Thyroid gland (tissue), 4 donors: ENCODE data around the gene S100A7. TPM values are rescaled to one million over a fixed set of nuclear protein-coding genes. Genes with fewer than 3 reads are reported as not detected.

ENCODE experiments used
- DNase-seq, 2 donors: peaks; one replicate each; pipeline ENCODE4 v3.0.0-alpha.2; 2019
- H3K27ac ChIP-seq, 3 donors: fragments of 200-600 bp; sonication (generic); 1 replicate in 2 of 3; 2 replicates in 1 of 3; pipeline ENCODE4 v1.5.1; 2016 to 2019; ENCODE audit warnings: mild to moderate bottlenecking in 1 of 3, moderate library complexity in 1 of 3
- H3K27me3 ChIP-seq: fragments of 200-600 bp; sonication (generic); one replicate; pipeline ENCODE4 v1.5.1; 2019
- H3K36me3 ChIP-seq, 2 donors: fragments of 200-600 bp; sonication (generic); one replicate each; pipeline ENCODE4 v1.5.1; 2016 to 2019
- H3K4me1 ChIP-seq, 2 donors: fragments of 200-600 bp; sonication (generic); one replicate each; pipeline ENCODE4 v1.5.1; 2017 to 2019
- H3K4me3 ChIP-seq, 3 donors: fragments of 200-600 bp; sonication (generic); replicated peaks in 1 of 3; 1 replicate in 2 of 3; 2 replicates in 1 of 3; pipeline ENCODE4 v1.5.1; 2016; ENCODE audit warnings: mild to moderate bottlenecking in 1 of 3
- H3K9me3 ChIP-seq: fragments of 200-600 bp; sonication (generic); one replicate; pipeline ENCODE4 v1.5.1; 2017
- POLR2A ChIP-seq, 2 donors: fragments of 450-650 bp; IDR thresholded peaks; one replicate each; pipeline ENCODE4 v1.6.1; 2017; ENCODE audit warnings: antibody characterized with exemption in 2 of 2, mild to moderate bottlenecking in 2 of 2, moderate library complexity in 1 of 2
- WGBS, 2 donors: methylation state at CpG; one replicate each; pipeline ENCODE4 v1.1.5; 2017; 5-methylcytosine and 5-hydroxymethylcytosine counted together
- intact Hi-C: fragments of 100-400 bp; cut with DNase I; formaldehyde crosslinking; loops from one replicate; pipeline ENCODE4 v1.15.1; 2023
- total RNA-seq, 4 donors: library from RNA; depleted of rRNA; stranded (reverse); fragments of >200 nt; gene quantifications; one replicate each; pipeline ENCODE4 v1.2.3, GENCODE V29; 2016
- TF ChIP-seq, protein P1 (sequence below), 6 experiments: fragments of 200-600 bp in 3 of 6; fragments of 450-650 bp in 3 of 6; sonication (generic) in 3 of 6; IDR thresholded peaks; one replicate each; pipeline ENCODE4 v1.5.1; 2016 to 2019; ENCODE audit warnings: antibody characterized with exemption in 6 of 6, mild to moderate bottlenecking in 2 of 6, inconsistent platforms in 1 of 6, moderate library complexity in 1 of 6

The S100A7 gene
- total RNA-seq, 4 donors from 2014 or later: not detected

DNA sequence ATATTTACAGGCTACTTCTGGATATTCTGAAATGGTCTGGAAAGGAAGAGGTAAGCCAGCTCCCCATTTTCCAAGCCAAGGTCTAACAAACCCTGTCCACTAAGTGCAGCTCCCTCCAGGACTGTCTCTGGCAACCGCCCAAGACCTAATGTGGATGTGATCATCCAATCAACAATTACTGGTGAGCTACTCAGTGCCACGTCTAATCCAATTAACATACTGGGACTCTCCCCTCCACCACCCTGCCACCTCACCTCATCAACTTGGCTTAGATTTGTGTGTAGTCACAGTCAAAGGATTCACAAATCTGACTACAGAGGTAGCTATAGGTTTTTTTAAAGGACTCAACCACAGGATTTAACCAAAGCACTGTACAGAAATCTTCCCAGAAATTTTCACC lies 25.4 kb upstream of the S100A7 start:
- H3K4me3 ChIP-seq: no peak overlapping the region
- peaks cover 0 to 7% of the 10 kb centered on the region in 2 donors for H3K4me1 ChIP-seq
- 56 to 63% methylated on average over 2 of the region's 2 CpGs for WGBS, 2 donors
- H3K9me3 ChIP-seq: no peaks in the 10 kb centered on the region
- TF ChIP-seq, protein P1, sequence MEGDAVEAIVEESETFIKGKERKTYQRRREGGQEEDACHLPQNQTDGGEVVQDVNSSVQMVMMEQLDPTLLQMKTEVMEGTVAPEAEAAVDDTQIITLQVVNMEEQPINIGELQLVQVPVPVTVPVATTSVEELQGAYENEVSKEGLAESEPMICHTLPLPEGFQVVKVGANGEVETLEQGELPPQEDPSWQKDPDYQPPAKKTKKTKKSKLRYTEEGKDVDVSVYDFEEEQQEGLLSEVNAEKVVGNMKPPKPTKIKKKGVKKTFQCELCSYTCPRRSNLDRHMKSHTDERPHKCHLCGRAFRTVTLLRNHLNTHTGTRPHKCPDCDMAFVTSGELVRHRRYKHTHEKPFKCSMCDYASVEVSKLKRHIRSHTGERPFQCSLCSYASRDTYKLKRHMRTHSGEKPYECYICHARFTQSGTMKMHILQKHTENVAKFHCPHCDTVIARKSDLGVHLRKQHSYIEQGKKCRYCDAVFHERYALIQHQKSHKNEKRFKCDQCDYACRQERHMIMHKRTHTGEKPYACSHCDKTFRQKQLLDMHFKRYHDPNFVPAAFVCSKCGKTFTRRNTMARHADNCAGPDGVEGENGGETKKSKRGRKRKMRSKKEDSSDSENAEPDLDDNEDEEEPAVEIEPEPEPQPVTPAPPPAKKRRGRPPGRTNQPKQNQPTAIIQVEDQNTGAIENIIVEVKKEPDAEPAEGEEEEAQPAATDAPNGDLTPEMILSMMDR (IDR thresholded peaks at IDR 0.05): no peak
- TF ChIP-seq POLR2A (IDR thresholded peaks at IDR 0.05): no peak
- H3K27me3 ChIP-seq: no peaks in the 10 kb centered on the region
- no peaks in the 10 kb centered on the region for H3K36me3 ChIP-seq
- no peak for DNase-seq
- intact Hi-C loops: no loop called here
- no peak overlapping the region for H3K27ac ChIP-seq

DNA sequence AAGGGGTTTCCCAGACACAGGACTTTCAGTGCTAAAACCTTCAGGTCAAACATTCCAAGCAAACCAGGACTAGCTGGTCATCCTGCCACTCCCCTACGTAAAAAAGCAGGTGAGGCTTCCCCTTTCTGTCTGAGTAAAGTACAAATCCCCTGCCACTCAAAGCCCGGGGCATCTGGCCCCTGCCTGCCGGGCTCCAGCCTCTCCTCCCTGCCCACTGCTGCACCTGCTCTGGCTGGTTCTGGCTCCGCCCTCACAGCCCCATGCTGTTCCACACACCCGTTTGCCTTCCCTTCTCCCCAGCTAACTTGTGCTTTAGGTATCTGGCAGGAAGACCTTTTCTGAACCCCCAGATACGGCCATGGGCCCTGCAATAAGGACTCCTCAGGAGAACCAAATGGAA lies 23.3 kb upstream of the S100A7 start:
- WGBS, 2 donors: 28 to 42% methylated on average over 6 of the region's 6 CpGs
- Histone ChIP-seq H3K27me3 (no peaks in the 10 kb centered on the region), H3K36me3 (no peaks in the 10 kb centered on the region), H3K9me3 (no peaks in the 10 kb centered on the region), H3K4me1 (peaks cover 0 to 4% of the 10 kb centered on the region in 2 donors), H3K27ac (no peak overlapping the region), H3K4me3 (no peak overlapping the region)
- TF ChIP-seq, protein P1 (IDR thresholded peaks at IDR 0.05): no peak
- no peak for TF ChIP-seq POLR2A (IDR thresholded peaks at IDR 0.05)
- intact Hi-C loops: no loop called here
- DNase-seq: no peak

DNA sequence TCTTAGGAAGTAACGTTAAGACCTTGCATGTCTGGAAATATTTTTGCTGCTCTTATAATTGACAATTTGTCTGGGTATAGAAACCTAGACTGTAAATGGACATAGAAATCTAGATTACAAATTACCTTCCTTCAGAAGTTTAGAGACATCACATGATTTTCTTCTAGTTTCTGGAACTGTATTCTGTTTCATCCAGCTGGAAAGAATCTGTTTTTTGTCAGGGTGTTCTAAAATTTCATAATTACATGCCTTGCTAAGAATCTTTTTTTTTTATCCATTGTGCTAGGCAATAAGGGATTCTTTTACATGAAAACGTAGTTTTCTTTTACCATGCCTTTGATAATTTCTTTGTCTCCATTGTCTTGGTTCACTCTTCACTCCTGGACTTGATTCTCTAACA lies 20.7 kb upstream of the S100A7 start:
- 41 to 50% methylated on average over 2 of the region's 2 CpGs for WGBS, 2 donors
- TF ChIP-seq POLR2A (IDR thresholded peaks at IDR 0.05): no peak
- TF ChIP-seq, protein P1 (IDR thresholded peaks at IDR 0.05): no peak
- no peaks in the 10 kb centered on the region for H3K27me3 ChIP-seq
- DNase-seq: no peak
- H3K4me1 ChIP-seq: no peaks in the 10 kb centered on the region
- H3K4me3 ChIP-seq: no peak overlapping the region
- no peaks in the 10 kb centered on the region for H3K36me3 ChIP-seq
- no peaks in the 10 kb centered on the region for H3K9me3 ChIP-seq
- intact Hi-C loops: no loop called here
- H3K27ac ChIP-seq: no peak overlapping the region

DNA sequence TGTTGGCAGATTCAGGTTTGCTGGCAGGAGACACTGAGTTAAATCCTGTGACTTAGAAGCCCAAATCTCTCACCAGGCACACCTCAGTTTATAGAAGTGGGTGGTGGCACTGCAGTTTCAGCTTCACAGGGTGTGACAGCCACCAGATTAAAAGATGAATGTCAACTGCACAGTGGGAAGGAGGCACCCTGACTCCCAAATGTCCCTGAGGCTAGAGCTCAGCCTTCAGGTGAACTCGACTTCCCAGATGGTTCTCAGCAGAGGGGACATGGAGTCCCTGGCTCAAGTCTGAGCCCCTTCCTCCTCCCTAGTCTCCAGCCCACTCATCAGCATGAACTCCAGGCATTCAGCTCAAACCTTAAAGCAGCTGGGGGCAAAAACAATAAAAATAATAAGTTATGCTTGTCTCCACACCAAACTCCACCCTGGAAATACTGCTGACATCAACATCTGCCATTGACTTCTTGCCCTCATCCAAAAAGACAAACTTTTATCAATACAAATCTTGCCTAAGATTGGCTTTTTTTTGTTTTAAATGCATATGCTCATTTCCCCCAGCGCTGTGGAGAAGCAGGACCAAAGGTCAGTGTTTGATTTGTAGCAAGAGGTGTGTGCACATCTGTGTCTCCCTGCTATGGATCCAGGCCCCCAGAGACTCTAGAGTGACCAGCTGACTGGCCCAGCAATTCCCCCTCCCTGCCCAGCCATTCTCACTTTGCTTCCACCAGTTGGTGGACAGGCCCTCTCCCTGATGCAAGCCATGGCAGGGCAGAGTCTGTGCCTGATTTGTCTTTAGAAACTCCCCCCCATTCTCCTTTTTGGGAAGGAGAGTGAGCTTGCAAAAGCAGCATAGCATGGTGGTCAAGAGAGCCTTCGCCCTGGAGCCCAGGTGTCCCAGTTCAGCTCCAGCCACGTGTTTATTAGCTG lies 18.5 kb upstream of the S100A7 start:
- no peak for DNase-seq
- no peak overlapping the region for H3K4me3 ChIP-seq
- H3K36me3 ChIP-seq: no peaks in the 10 kb centered on the region
- H3K9me3 ChIP-seq: no peaks in the 10 kb centered on the region
- intact Hi-C loops: no loop called here
- no peaks in the 10 kb centered on the region for H3K27me3 ChIP-seq
- H3K27ac ChIP-seq: no peak overlapping the region
- no peak for TF ChIP-seq POLR2A (IDR thresholded peaks at IDR 0.05)
- TF ChIP-seq, protein P1 (IDR thresholded peaks at IDR 0.05): no peak
- 61 to 62% methylated on average over 3 to 4 of the region's 4 CpGs for whole genome bisulfite sequencing, 2 donors
- H3K4me1 ChIP-seq: no peaks in the 10 kb centered on the region

DNA sequence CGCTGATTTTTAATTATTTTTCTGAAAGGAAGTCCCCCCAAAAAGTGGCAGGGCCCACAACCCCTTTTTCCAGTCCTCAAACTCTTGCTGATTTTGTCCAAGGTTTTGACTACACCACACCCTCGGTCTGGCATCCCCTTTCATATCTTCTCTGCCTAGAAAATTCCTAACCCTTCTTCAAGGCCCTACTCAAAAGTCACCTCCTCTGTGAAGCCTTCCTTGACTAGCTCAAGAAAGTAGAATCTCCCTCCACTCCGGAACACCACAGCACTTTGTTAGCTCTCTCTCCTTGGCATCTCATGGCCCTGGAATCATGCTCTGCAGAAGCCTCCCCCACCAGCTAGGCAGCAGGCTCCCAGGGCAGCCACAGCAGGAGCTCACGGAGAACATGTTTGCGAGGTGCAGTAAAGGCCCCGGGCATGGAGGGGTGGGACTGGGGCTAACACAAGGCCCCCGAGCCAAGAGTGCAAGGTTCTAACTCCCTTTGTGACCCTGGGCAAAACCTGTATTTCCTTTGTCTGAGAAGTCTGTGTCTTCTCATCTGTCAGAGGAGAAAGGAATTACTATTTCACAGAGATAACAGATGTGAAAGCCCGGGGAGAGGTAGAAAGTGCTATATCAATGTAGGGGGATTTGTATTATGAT lies 17.7 kb upstream of the S100A7 start:
- no peaks in the 10 kb centered on the region for H3K36me3 ChIP-seq
- H3K27ac ChIP-seq: no peak overlapping the region
- H3K4me3 ChIP-seq: no peak overlapping the region
- TF ChIP-seq POLR2A (IDR thresholded peaks at IDR 0.05): no peak
- TF ChIP-seq, protein P1 (IDR thresholded peaks at IDR 0.05): no peak
- intact Hi-C loops: no loop called here
- H3K4me1 ChIP-seq: no peaks in the 10 kb centered on the region
- no peaks in the 10 kb centered on the region for H3K27me3 ChIP-seq
- no peak for DNase-seq
- WGBS, 2 donors: 69 to 72% methylated on average over 8 of the region's 8 CpGs
- no peaks in the 10 kb centered on the region for H3K9me3 ChIP-seq
